Measurements from ENCODE around the gene NUFIP1. TPM values are rescaled to one million over a fixed set of nuclear protein-coding genes. Genes with fewer than 3 reads are reported as not detected.
A peak's percentile ranks its signal among the peaks of the same experiment; 100 is the strongest.

Gene NUFIP1
- total and polyA plus RNA-seq, 9 donors: 2.3 to 9.5 (median 6.8) TPM

GRCh38 chr13:44972956-44973581 is 16.2 kb downstream of the NUFIP1 start:
- no peaks in the 10 kb centered on the region for H3K4me1 ChIP-seq (ENCODE audit: insufficient read depth)
- WGBS, 3 donors: 3 to 6% (median 5%) methylated on average over 3 of the region's 3 CpGs
- intact Hi-C loops (cut with DNase I): loop anchor here (5.0 to 10.0 kb wide), 2 partner anchors 491 to 1068 kb away; no protein-coding TSS in a partner anchor
- no peaks in the 10 kb centered on the region for H3K9me3 ChIP-seq
- TF ChIP-seq EP300 (IDR thresholded peaks at IDR 0.05): no peak
- no peak for TF ChIP-seq POLR2A (IDR thresholded peaks at IDR 0.05)
- peak in 2 of 3 donors; percentile 36 to 59 for TF ChIP-seq CTCF (IDR thresholded peaks at IDR 0.05)
- H3K27ac ChIP-seq: no peak overlapping the region
- H3K36me3 ChIP-seq: no peaks in the 10 kb centered on the region
- no peak for DNase-seq
- H3K27me3 ChIP-seq: no peaks in the 10 kb centered on the region
- no peak overlapping the region for H3K4me3 ChIP-seq

- H3K36me3 ChIP-seq: no peaks in the 10 kb centered on the region
- TF ChIP-seq CTCF (IDR thresholded peaks at IDR 0.05) (no peak), EP300 (IDR thresholded peaks at IDR 0.05) (no peak), POLR2A (IDR thresholded peaks at IDR 0.05) (no peak)
- H3K9me3 ChIP-seq: no peaks in the 10 kb centered on the region
- no peak overlapping the region for H3K4me3 ChIP-seq
- no peaks in the 10 kb centered on the region for H3K27me3 ChIP-seq
- no peak overlapping the region for H3K27ac ChIP-seq
- WGBS, 3 donors: 82 to 87% (median 84%) methylated on average over 7 of the region's 7 CpGs
- intact Hi-C loops (cut with DNase I): loop anchor here (5.0 to 10.0 kb wide), 2 partner anchors 490 to 1067 kb away; no protein-coding TSS in a partner anchor
- no peaks in the 10 kb centered on the region for H3K4me1 ChIP-seq (ENCODE audit: insufficient read depth)
- DNase-seq: no peak
Measured at GRCh38 chr13:44971656-44972595, 17.3 kb downstream of the NUFIP1 start.

- H3K27ac ChIP-seq: no peak overlapping the region
- no peaks in the 10 kb centered on the region for H3K9me3 ChIP-seq
- no peak overlapping the region for H3K4me3 ChIP-seq
- TF ChIP-seq CTCF (IDR thresholded peaks at IDR 0.05) (peak; percentile 44 to 82 (median 66)), POLR2A (IDR thresholded peaks at IDR 0.05) (no peak)
- 35 to 44% (median 41%) methylated on average over 4 of the region's 4 CpGs for WGBS, 3 donors
- H3K4me1 ChIP-seq (ENCODE audit: insufficient read depth): no peaks in the 10 kb centered on the region
- no peaks in the 10 kb centered on the region for H3K27me3 ChIP-seq
- H3K36me3 ChIP-seq: no peaks in the 10 kb centered on the region
- intact Hi-C loops (cut with DNase I): loop anchor here (5.0 to 10.0 kb wide), 4 partner anchors 43 to 1065 kb away; no protein-coding TSS in a partner anchor
- DNase-seq: peak in 1 of 5 donors; percentile 34
Measured at GRCh38 chr13:44969551-44970484, 19.5 kb downstream of the NUFIP1 start.

- 64 to 76% (median 68%) methylated on average over 3 of the region's 3 CpGs for WGBS, 3 donors
- no peak overlapping the region for H3K27ac ChIP-seq
Measured at GRCh38 chr13:44968434-44968815, 20.8 kb downstream of the NUFIP1 start.

More at GRCh38 chr13:44968434-44968815, 20.8 kb downstream of the NUFIP1 start:
- Histone ChIP-seq H3K4me1 (ENCODE audit: insufficient read depth) (no peaks in the 10 kb centered on the region), H3K4me3 (no peak overlapping the region), H3K9me3 (no peaks in the 10 kb centered on the region), H3K36me3 (no peaks in the 10 kb centered on the region), H3K27me3 (no peaks in the 10 kb centered on the region)
- intact Hi-C loops (cut with DNase I): loop anchor here in 3 of 4 donors (5.0 kb wide), 3 partner anchors 41 to 486 kb away; no protein-coding TSS in a partner anchor
- DNase-seq: no peak
- TF ChIP-seq POLR2A (IDR thresholded peaks at IDR 0.05) (no peak), CTCF (IDR thresholded peaks at IDR 0.05) (no peak), EP300 (IDR thresholded peaks at IDR 0.05) (no peak)

All from ovary (tissue), 9 donors.